K562 (cell line): Measurements from ENCODE around the gene MAP1S. TPM values are rescaled to one million over a fixed set of nuclear protein-coding genes. Genes with fewer than 3 reads are reported as not detected.

ENCODE experiments used
- ARNT ChIP-seq, 2 experiments: fragments of 450-650 bp; IDR thresholded peaks; 2 replicates each; pipeline ENCODE4 v1.6.1; 2016; ENCODE audit warnings: mild to moderate bottlenecking in 1 of 2
- ATF1 ChIP-seq, 2 experiments: fragments of 450-650 bp in 1 of 2; IDR thresholded peaks; 2 replicates each; pipeline ENCODE4 v1.6.1; 2016; ENCODE audit warnings: missing compliant biosample characterization in 1 of 2, missing genetic modification characterization in 1 of 2
- CEBPZ ChIP-seq: fragments of 150-350 bp; IDR thresholded peaks from 2 replicates; pipeline ENCODE4 v1.6.1; 2014; ENCODE audit warnings: low read depth, mild to moderate bottlenecking, low read length, borderline replicate concordance
- CHCHD3 ChIP-seq: fragments of 250-450 bp; sonication (Bioruptor Pico); IDR thresholded peaks from 2 replicates; pipeline ENCODE4 v2.1.2; 2022; ENCODE audit warnings: mild to moderate bottlenecking
- CHD4 ChIP-seq: fragments of 200-600 bp; sonication (generic); IDR thresholded peaks from 3 replicates; pipeline ENCODE4 v1.6.1; 2012; ENCODE audit warnings: low read depth, mild to moderate bottlenecking, mixed read lengths, low read length, inconsistent platforms; ENCODE audit not compliant: insufficient read depth, insufficient replicate concordance, poor library complexity, severe bottlenecking
- E2F8 ChIP-seq: fragments of 450-650 bp; IDR thresholded peaks from 2 replicates; pipeline ENCODE4 v1.7.1; 2018; ENCODE audit warnings: mild to moderate bottlenecking, low read depth; ENCODE audit not compliant: partially characterized antibody
- FOXA3 ChIP-seq, 2 experiments: fragments of 450-650 bp in 1 of 2; sonication (generic) in 1 of 2; formaldehyde crosslinking; IDR thresholded peaks in 1 of 2; conservative IDR thresholded peaks in 1 of 2; 2 replicates each; pipeline versions ENCODE4 v1.4.0 to v1.8.0; 2020 to 2022; ENCODE audit warnings: mild to moderate bottlenecking in 2 of 2, missing genetic modification reagents in 1 of 2
- HLTF ChIP-seq: fragments of 450-650 bp; IDR thresholded peaks from 2 replicates; pipeline ENCODE4 v1.6.1; 2016
- NFYB ChIP-seq: IDR thresholded peaks from 2 replicates; pipeline ENCODE4 v1.6.1; 2011; ENCODE audit warnings: mild to moderate bottlenecking, moderate library complexity; ENCODE audit not compliant: insufficient read length; ENCODE audit errors: extremely low read depth
- PHF8 ChIP-seq: fragments of 200-600 bp; sonication (generic); IDR thresholded peaks from 2 replicates; pipeline ENCODE4 v1.6.1; 2012; ENCODE audit warnings: mixed run types, mild to moderate bottlenecking, inconsistent platforms, low read length, moderate library complexity, borderline replicate concordance
- PTRF ChIP-seq: fragments of 450-650 bp; IDR thresholded peaks from 2 replicates; pipeline ENCODE4 v1.6.1; 2016; ENCODE audit warnings: mild to moderate bottlenecking, missing genetic modification characterization, missing compliant biosample characterization
- RNF2 ChIP-seq: sonication (generic); IDR thresholded peaks from 2 replicates; pipeline ENCODE4 v1.6.1; 2016
- USF1 ChIP-seq: sonication (generic); formaldehyde crosslinking; IDR thresholded peaks from 2 replicates; pipeline ENCODE4 v1.9.0; 2022; ENCODE audit warnings: mild to moderate bottlenecking, missing genetic modification reagents
- ZBTB34 ChIP-seq: fragments of 250-450 bp; sonication (Bioruptor Pico); IDR thresholded peaks from 2 replicates; pipeline ENCODE4 v1.8.0; 2021; ENCODE audit warnings: mild to moderate bottlenecking, moderate library complexity
- ZNF398 ChIP-seq: fragments of 250-450 bp; sonication (Bioruptor Pico); IDR thresholded peaks from 2 replicates; pipeline ENCODE4 v1.8.0; 2021; ENCODE audit warnings: moderate library complexity, mild to moderate bottlenecking, inconsistent platforms
- ZNF445 ChIP-seq: fragments of 250-450 bp; sonication (Bioruptor Pico); IDR thresholded peaks from 2 replicates; pipeline ENCODE4 v1.4.0; 2020; ENCODE audit warnings: low read depth, mild to moderate bottlenecking, moderate library complexity
- polyA plus RNA-seq, 8 experiments: library from polyadenylated mRNA; depleted of rRNA in 4 of 8; stranded (reverse) in 5 of 8; unstranded in 3 of 8; fragments of >200 nt; fragmentation: Nextera tagmentation in 2 of 8; fragmentation: Illumina TruSeq in 1 of 8; extraction: Ambion mirVana in 2 of 8; extraction: Trizol in 1 of 8; gene quantifications; 2 replicates each; pipeline versions ENCODE4 v1.2.1 to v1.2.3, GENCODE V29; 2011 to 2014; ENCODE audit warnings: inconsistent platforms in 1 of 8, missing spikeins in 1 of 8
- total RNA-seq, 7 experiments: library from RNA; depleted of rRNA in 6 of 7; stranded (reverse); fragments of >200 nt in 6 of 7; fragmentation: Illumina TruSeq in 2 of 7; extraction: Trizol in 2 of 7; gene quantifications; 2 replicates each; pipeline versions ENCODE4 v1.2.1 to v1.2.3, GENCODE V29; 2011 to 2021; ENCODE audit warnings: low replicate concordance in 1 of 7

The MAP1S gene
- total and polyA plus RNA-seq, 9 of the 15 experiments (the other 6 are each of a cell fraction or from before 2014, with no cell fraction given) = 2.0 to 81.0 (median 9.5) TPM

GRCh38 chr19:17751103-17751911 is 32.0 kb downstream of the MAP1S start, which contains the start of gene FCHO1 (continued):
- TF ChIP-seq CEBPZ = no peak
- peak; percentile 77 to 83; a peak in 3 of 4 replicates for TF ChIP-seq FOXA3 (CRISPR knock-in tag; conservative IDR thresholded peaks at IDR 0.05 in 1 of 2, IDR thresholded peaks at IDR 0.05 in 1 of 2)
- peak; percentile 36 for TF ChIP-seq E2F8
- no peak for TF ChIP-seq CHCHD3 (CRISPR knock-in tag)
- TF ChIP-seq USF1 = no peak
- TF ChIP-seq ZBTB34 (CRISPR knock-in tag) = peak; percentile 25; the same call in 1 of the 2 replicates
- TF ChIP-seq CHD4 = peak; percentile 82
- TF ChIP-seq PHF8 = peak; percentile 79; the same call in 1 of the 2 replicates
- no peak for TF ChIP-seq ATF1 (CRISPR knock-in tag; IDR thresholded peaks at IDR 0.05)
- peak; percentile 75 for TF ChIP-seq ATF1 (tag; IDR thresholded peaks at IDR 0.05)
- TF ChIP-seq ZNF398 (CRISPR knock-in tag) = no peak
- peak; percentile 40 to 49; a peak in 2 of 4 replicates for TF ChIP-seq ARNT (IDR thresholded peaks at IDR 0.05)
- no peak for TF ChIP-seq ZNF445
- peak; percentile 92 for TF ChIP-seq RNF2
- TF ChIP-seq NFYB = no peak
- no peak for TF ChIP-seq PTRF
- TF ChIP-seq HLTF = no peak
